ENCODE results near the gene KCNQ1. TPM values are rescaled to one million over a fixed set of nuclear protein-coding genes. Genes with fewer than 3 reads are reported as not detected.
"Not testable (repeated sequence)": the region's sequence is repeated elsewhere in the genome, so short reads cannot be mapped to it uniquely, and the experiment has no call there.

The KCNQ1 gene
- total RNA-seq, 4 donors from 2014 or later, result 0.81 to 2.2 (median 1.6) TPM

- TF ChIP-seq POLR2A (IDR thresholded peaks at IDR 0.05) (no peak), CTCF (IDR thresholded peaks at IDR 0.05) (no peak)
- WGBS, 2 donors, result 64 to 77% methylated on average over 3 of the region's 3 CpGs
- no peak for DNase-seq (ENCODE audit: low spot score in 2 of 2)
- no peak overlapping the region for H3K4me3 ChIP-seq (ENCODE audit: low read depth, poor library complexity, severe bottlenecking)
- intact Hi-C loops (cut with DNase I; ENCODE audit: low total_unique reads), result no loop called here
Measured at GRCh38 chr11:2625183-2625582, 180.4 kb downstream of the KCNQ1 start.

GRCh38 chr11:2630679-2631078 is 185.9 kb downstream of the KCNQ1 start:
- intact Hi-C loops (cut with DNase I; ENCODE audit: low total_unique reads), result no loop called here
- 93 to 98% methylated on average over 1 of the region's 1 CpG for WGBS, 2 donors
- no peak for DNase-seq (ENCODE audit: low spot score in 2 of 2)
- no peak for TF ChIP-seq POLR2A (IDR thresholded peaks at IDR 0.05)
- TF ChIP-seq CTCF (IDR thresholded peaks at IDR 0.05), result no peak
- H3K4me3 ChIP-seq (ENCODE audit: low read depth, poor library complexity, severe bottlenecking), result no peak overlapping the region

GRCh38 chr11:2631161-2631560 is 186.4 kb downstream of the KCNQ1 start:
- DNase-seq (ENCODE audit: low spot score in 2 of 2), result no peak
- intact Hi-C loops (cut with DNase I; ENCODE audit: low total_unique reads), result no loop called here
- H3K4me3 ChIP-seq (ENCODE audit: low read depth, poor library complexity, severe bottlenecking), result no peak overlapping the region
- 72 to 76% methylated on average over 1 of the region's 1 CpG for WGBS, 2 donors
- TF ChIP-seq CTCF (IDR thresholded peaks at IDR 0.05) (no peak), POLR2A (IDR thresholded peaks at IDR 0.05) (no peak)

- H3K4me3 ChIP-seq (ENCODE audit: low read depth, poor library complexity, severe bottlenecking); DNase-seq (ENCODE audit: low spot score in 2 of 2); intact Hi-C loops (cut with DNase I; ENCODE audit: low total_unique reads): not testable (repeated sequence)
- WGBS, 2 donors, result 93 to 95% methylated on average over 12 to 13 of the region's 13 CpGs
Measured at GRCh38 chr11:2639763-2640162, 195.0 kb downstream of the KCNQ1 start.

GRCh38 chr11:2641623-2642022 is 196.8 kb downstream of the KCNQ1 start:
- DNase-seq (ENCODE audit: low spot score in 2 of 2), result no peak
- H3K4me3 ChIP-seq (ENCODE audit: low read depth, poor library complexity, severe bottlenecking), result no peak overlapping the region
- TF ChIP-seq POLR2A (IDR thresholded peaks at IDR 0.05) (no peak), CTCF (IDR thresholded peaks at IDR 0.05) (no peak)
- 76 to 84% methylated on average over 1 of the region's 1 CpG for WGBS, 2 donors
- intact Hi-C loops (cut with DNase I; ENCODE audit: low total_unique reads), result no loop called here

- intact Hi-C loops (cut with DNase I; ENCODE audit: low total_unique reads), result no loop called here
- DNase-seq (ENCODE audit: low spot score in 2 of 2), result no peak
- 83 to 91% methylated on average over 3 of the region's 3 CpGs for WGBS, 2 donors
- no peak overlapping the region for H3K4me3 ChIP-seq (ENCODE audit: low read depth, poor library complexity, severe bottlenecking)
- no peak for TF ChIP-seq CTCF (IDR thresholded peaks at IDR 0.05)
- no peak for TF ChIP-seq POLR2A (IDR thresholded peaks at IDR 0.05)
Measured at GRCh38 chr11:2643746-2644145, 198.9 kb downstream of the KCNQ1 start.

All from lower leg skin (tissue), 4 donors.